Measurements from ENCODE around the gene TTLL6. TPM values are rescaled to one million over a fixed set of nuclear protein-coding genes. Genes with fewer than 3 reads are reported as not detected.
"Not testable (repeated sequence)": the region's sequence is repeated elsewhere in the genome, so short reads cannot be mapped to it uniquely, and the experiment has no call there.

The TTLL6 gene
- total RNA-seq, 8 experiments from 2014 or later, result 0.36 to 3.9 (median 1.1) TPM; not detected in 2

DNA sequence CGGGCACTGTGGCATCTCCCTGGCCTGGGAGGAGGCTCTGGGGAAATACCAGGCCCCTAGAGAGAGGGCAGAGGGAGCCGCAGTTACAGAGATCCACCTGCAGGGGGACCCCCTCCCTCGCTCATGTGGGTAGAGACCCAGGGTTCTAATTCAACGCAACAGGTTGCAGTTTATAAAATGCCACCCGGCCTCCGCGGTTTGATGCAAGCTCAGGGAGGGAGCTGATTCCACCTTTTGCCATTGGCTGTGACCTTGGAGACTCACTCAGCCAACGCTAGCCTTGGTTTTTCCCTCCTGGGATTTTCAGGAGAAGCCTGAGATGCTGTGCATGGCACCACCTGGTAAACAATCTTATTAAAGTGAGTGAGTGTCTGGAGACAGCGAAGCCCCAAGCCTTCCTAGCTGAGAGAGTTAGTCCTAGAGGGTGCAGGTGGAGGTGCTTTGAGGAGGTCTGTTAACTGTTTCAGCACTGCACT, 12.1 kb downstream of the TTLL6 start:
- no peak overlapping the region for H3K4me3 ChIP-seq
- in situ Hi-C loops (cut with MboI; ENCODE audit: low pct_unique_long_range_greater_than_20kb in 2 of 9, low sequenced_read_pairs in 9 of 9, unreplicated experiment in 9 of 9), result loop anchor here in 2 of 9 experiments (10.0 to 25.0 kb wide), 2 partner anchors 80 to 232 kb away; no protein-coding TSS in a partner anchor

DNA sequence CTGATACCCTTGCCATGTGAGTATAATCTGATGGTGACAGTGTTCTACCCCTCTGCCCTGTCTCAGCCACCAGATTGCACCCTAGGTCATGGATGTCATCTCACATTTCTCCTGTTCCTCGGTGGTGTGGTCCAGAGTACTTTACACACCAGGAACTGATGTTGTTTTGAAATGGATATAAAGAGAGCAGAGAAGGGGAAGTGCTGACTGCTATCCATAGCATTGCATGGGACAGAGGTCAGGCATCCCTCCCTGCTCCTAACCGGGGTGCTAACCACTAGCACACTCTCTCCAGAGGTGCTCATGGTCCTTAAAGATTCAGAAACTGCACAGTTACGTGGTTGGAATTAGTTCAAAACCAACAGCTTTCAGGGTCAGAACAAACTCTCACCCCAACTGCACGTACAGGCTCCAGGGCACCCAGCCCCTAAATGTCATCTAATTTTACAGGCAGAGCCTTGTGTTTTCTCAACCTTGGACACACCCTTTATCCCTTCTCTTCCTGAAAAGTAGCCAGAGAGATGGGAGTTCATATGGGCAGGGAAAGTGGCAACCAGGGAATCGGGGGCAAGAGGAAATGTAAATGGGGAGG, 16.3 kb downstream of the TTLL6 start:
- in situ Hi-C loops (cut with MboI; ENCODE audit: low pct_unique_long_range_greater_than_20kb in 2 of 9, low sequenced_read_pairs in 9 of 9, unreplicated experiment in 9 of 9), result loop anchor here in 2 of 9 experiments (10.0 to 25.0 kb wide), 2 partner anchors 84 to 237 kb away; no protein-coding TSS in a partner anchor

More for the DNA sequence above, 12.1 kb downstream of the TTLL6 start:
- Histone ChIP-seq H3K27ac (no peak overlapping the region), H3K4me1 (replicated peaks in 1 of 2) (peaks cover 0 to 3% of the 10 kb centered on the region in 2 donors)
- 0 to 40% (median 11%) methylated on average over 1 to 5 of the region's 9 CpGs; no CpG with 5 or more reads in 2 of the 10 experiments for WGBS, 10 experiments
- peak; percentile 91 to 99 (median 95) for ATAC-seq (replicated peaks in 6 of 8)

DNA sequence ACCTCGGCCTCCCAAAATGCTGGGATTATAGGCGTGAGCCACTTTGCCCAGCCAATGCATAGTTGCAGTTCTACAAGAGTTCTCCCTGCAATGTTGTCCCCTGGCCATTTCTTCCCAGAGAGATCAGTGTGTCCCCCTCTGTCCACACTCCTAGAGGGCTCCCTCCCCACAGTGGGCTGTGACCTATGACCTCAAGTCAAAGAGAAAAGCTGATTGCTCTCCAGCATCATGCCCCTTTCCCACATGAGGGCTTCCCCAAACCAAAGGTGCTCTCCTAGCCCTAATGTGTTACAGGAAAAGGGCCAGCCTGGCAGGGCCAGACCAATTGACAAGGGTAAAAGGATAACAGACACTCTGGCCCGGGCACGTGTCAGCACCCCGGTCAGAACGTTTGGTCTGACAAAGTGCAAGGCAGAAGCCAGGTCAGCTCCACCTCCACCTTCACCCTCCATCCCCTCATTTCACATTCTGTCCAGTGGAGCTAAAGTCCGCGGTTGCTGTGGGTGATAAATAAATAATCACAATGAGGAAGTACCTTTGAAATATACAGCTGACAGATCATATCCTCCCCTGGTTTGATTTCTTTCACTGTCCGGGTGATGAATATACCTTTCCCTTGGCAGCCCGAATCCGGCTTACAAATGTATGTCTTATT, 17.8 kb downstream of the TTLL6 start:
- in situ Hi-C loops (cut with MboI; ENCODE audit: low pct_unique_long_range_greater_than_20kb in 2 of 9, low sequenced_read_pairs in 9 of 9, unreplicated experiment in 9 of 9), result loop anchor here in 1 of 9 experiments (10.0 kb wide), 1 partner anchor 74 kb away; the partner anchor contains the start of genes HOXB13, PRAC1 and PRAC2
- peak in 4 of 8 experiments; percentile 16 to 56 (median 29) for ATAC-seq (replicated peaks in 6 of 8)
- Histone ChIP-seq H3K4me3 (no peak overlapping the region), H3K4me1 (replicated peaks in 1 of 2) (peaks cover 9 to 17% of the 10 kb centered on the region in 2 donors), H3K27ac (no peak overlapping the region)
- WGBS, 10 experiments, result 60 to 90% (median 78%) methylated on average over 1 to 5 of the region's 11 CpGs; no CpG with 5 or more reads in 2 of the 10 experiments

More for the DNA sequence above, 16.3 kb downstream of the TTLL6 start:
- Histone ChIP-seq H3K27ac (no peak overlapping the region), H3K4me3 (no peak overlapping the region), H3K4me1 (replicated peaks in 1 of 2) (peaks cover 5 to 15% of the 10 kb centered on the region in 2 donors)
- no peak for ATAC-seq (replicated peaks in 6 of 8)
- 0 to 100% (median 55%) methylated on average over 1 to 4 of the region's 5 CpGs; no CpG with 5 or more reads in 2 of the 10 experiments for WGBS, 10 experiments

GRCh38 chr17:48796163-48796522, 20.9 kb downstream of the TTLL6 start:
- ATAC-seq (replicated peaks in 6 of 8); H3K4me3 ChIP-seq; H3K27ac ChIP-seq: not testable (repeated sequence)
- 0 to 100% (median 50%) methylated on average over 1 to 3 of the region's 6 CpGs; no CpG with 5 or more reads in 3 of the 10 experiments for WGBS, 10 experiments
- H3K4me1 ChIP-seq (replicated peaks in 1 of 2), result peaks cover 9 to 17% of the 10 kb centered on the region in 2 donors
- in situ Hi-C loops (cut with MboI; ENCODE audit: low pct_unique_long_range_greater_than_20kb in 2 of 9, low sequenced_read_pairs in 9 of 9, unreplicated experiment in 9 of 9), result loop anchor here in 1 of 9 experiments (10.0 kb wide), 1 partner anchor 71 kb away; the partner anchor contains the start of genes HOXB13, PRAC1 and PRAC2

DNA sequence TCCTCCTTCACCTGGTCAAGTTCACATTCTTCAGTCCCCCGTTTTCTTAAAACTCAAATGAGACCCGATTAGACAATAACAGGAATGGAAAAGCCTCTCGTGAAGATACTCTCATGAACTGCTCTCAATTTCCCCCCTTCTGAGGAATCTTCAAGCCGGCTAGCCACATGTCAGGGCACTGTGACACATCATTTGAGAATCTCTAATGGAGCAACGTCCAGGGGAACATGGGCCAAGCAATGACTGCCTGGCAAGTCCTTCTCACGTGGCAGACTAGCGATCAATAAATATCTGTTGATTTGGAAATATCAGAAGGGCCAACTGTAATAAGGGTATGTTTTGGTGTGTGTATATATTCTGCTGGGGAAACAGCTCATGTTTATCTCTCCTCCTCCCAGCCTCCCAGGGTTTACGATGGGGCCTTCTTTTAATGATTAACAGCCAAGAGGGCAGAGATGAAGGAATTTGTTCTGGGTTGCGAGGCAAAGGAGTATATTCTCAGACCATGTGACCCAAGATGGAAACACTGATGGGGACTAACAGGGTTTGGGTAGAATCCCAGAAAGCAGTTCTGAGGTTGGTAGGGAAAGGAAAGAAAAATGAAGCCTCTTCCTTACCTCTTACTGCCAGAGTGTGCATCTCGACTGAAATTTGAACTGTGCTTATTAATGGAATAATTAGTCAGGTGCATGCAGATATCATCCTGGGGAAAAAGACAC, 21.4 kb downstream of the TTLL6 start:
- Histone ChIP-seq H3K4me3 (no peak overlapping the region), H3K27ac (no peak overlapping the region), H3K4me1 (replicated peaks in 1 of 2) (peaks cover 9 to 19% of the 10 kb centered on the region in 2 donors)
- ATAC-seq (replicated peaks in 6 of 8), result peak in 3 of 8 experiments; percentile 13 to 64 (median 20)
- in situ Hi-C loops (cut with MboI; ENCODE audit: low pct_unique_long_range_greater_than_20kb in 2 of 9, low sequenced_read_pairs in 9 of 9, unreplicated experiment in 9 of 9), result loop anchor here in 1 of 9 experiments (10.0 kb wide), 1 partner anchor 71 kb away; the partner anchor contains the start of genes HOXB13, PRAC1 and PRAC2
- WGBS, 10 experiments, result 0 to 55% (median 30%) methylated on average over 1 to 8 of the region's 10 CpGs

- in situ Hi-C loops (cut with MboI; ENCODE audit: low pct_unique_long_range_greater_than_20kb in 2 of 9, low sequenced_read_pairs in 9 of 9, unreplicated experiment in 9 of 9), result loop anchor here in 1 of 9 experiments (10.0 kb wide), 1 partner anchor 67 kb away; the partner anchor contains the start of genes HOXB13, PRAC1 and PRAC2
- H3K4me1 ChIP-seq (replicated peaks in 1 of 2), result peaks cover 6 to 10% of the 10 kb centered on the region in 2 donors
- H3K27ac ChIP-seq, result no peak overlapping the region
- peak in 1 of 8 experiments; percentile 20 for ATAC-seq (replicated peaks in 6 of 8)
- H3K4me3 ChIP-seq, result no peak overlapping the region
- 28 to 83% (median 45%) methylated on average over 1 to 3 of the region's 3 CpGs; no CpG with 5 or more reads in 4 of the 10 experiments for WGBS, 10 experiments
Measured at GRCh38 chr17:48792033-48792798, 24.8 kb downstream of the TTLL6 start.

DNA sequence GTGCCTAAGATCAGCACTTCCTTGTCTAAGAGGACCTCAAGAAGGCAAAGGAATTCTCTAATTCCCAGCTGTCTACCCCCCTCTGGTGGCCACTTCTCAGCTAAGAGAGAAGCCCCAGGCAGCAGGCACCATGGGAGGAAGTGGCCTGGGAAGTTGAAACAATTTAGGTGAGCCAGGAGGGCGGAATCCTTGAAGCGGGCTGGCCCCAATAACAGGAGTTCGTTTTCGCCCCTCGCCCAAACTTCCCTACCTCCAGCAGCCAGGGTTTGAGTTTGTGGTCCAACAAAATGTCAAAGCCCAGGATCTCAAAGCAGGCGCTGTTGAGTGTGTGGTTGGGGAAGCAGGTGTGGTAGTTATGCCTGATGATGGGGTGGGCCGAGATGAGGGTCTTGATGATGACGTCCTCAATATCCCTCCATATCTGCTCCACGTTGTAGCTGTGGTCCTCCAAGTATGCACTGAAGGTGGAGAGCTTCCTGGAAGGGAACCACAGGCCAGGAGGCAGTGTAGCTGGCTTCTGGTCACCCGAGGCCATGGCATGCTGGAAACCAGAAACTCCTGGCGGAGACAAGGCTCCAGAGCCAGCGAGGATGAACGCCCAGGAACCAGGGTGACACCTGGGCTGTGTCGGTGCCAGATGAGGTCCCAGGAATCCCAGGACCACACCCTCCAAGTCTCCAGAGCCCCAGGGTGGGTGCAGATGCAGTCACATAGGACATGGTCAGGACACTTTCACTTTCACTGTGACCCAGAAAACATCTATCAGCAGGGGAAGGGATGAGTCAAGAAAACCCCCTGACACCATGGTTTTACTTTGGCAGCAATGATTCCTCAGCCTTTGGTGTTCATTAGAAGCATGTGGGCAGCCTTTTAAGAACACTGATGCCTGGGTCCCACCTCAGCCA, 25.6 kb downstream of the TTLL6 start:
- 20 to 100% (median 68%) methylated on average over 1 to 6 of the region's 14 CpGs; no CpG with 5 or more reads in 6 of the 10 experiments for WGBS, 10 experiments
- peak; percentile 66 to 98 (median 82) for ATAC-seq (replicated peaks in 6 of 8)
- Histone ChIP-seq H3K4me3 (no peak overlapping the region), H3K4me1 (replicated peaks in 1 of 2) (peaks cover 6 to 10% of the 10 kb centered on the region in 2 donors), H3K27ac (no peak overlapping the region)
- in situ Hi-C loops (cut with MboI; ENCODE audit: low pct_unique_long_range_greater_than_20kb in 2 of 9, low sequenced_read_pairs in 9 of 9, unreplicated experiment in 9 of 9), result loop anchor here in 1 of 9 experiments (10.0 kb wide), 1 partner anchor 67 kb away; the partner anchor contains the start of genes HOXB13, PRAC1 and PRAC2

- in situ Hi-C loops (cut with MboI; ENCODE audit: low pct_unique_long_range_greater_than_20kb in 2 of 9, low sequenced_read_pairs in 9 of 9, unreplicated experiment in 9 of 9), result loop anchor here in 1 of 9 experiments (10.0 kb wide), 1 partner anchor 66 kb away; the partner anchor contains the start of genes HOXB13, PRAC1 and PRAC2
- ATAC-seq (replicated peaks in 6 of 8), result peak in 5 of 8 experiments; percentile 8 to 71 (median 11)
Measured at GRCh38 chr17:48790607-48791127, 26.4 kb downstream of the TTLL6 start.

DNA sequence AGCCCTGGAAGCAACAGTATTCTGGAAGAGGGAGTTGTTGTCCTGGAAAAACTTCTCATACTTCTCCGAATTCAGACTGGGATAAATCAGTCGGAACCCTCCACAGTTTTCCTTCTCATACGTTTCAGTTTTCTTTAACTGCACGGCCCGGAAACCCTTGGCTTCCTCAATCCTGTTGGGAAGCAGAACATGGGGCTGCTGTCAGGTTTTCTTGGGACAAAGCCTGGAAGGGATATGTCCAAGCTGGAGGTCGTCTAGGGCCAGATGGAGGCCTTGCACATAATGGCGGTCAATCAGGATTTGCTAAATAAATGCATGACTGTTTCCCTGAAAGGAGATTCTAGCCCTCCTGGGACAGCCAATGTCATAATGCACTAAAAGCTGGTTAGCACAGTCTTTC, 29.2 kb downstream of the TTLL6 start:
- H3K4me1 ChIP-seq (replicated peaks in 1 of 2), result peaks cover 0 to 2% of the 10 kb centered on the region in 2 donors
- in situ Hi-C loops (cut with MboI; ENCODE audit: low pct_unique_long_range_greater_than_20kb in 2 of 9, low sequenced_read_pairs in 9 of 9, unreplicated experiment in 9 of 9), result loop anchor here in 1 of 9 experiments (10.0 kb wide), 1 partner anchor 113 kb away; no protein-coding TSS in a partner anchor
- H3K27ac ChIP-seq, result no peak overlapping the region
- WGBS, 10 experiments, result 10 to 84% (median 55%) methylated on average over 2 to 6 of the region's 7 CpGs; no CpG with 5 or more reads in 2 of the 10 experiments
- no peak overlapping the region for H3K4me3 ChIP-seq
- ATAC-seq (replicated peaks in 6 of 8), result no peak

More at GRCh38 chr17:48790607-48791127, 26.4 kb downstream of the TTLL6 start:
- H3K4me3 ChIP-seq, result no peak overlapping the region
- peaks cover 4 to 6% of the 10 kb centered on the region in 2 donors for H3K4me1 ChIP-seq (replicated peaks in 1 of 2)
- WGBS, 10 experiments, result 0 to 100% (median 20%) methylated on average over 1 to 4 of the region's 9 CpGs; no CpG with 5 or more reads in 2 of the 10 experiments
- H3K27ac ChIP-seq, result no peak overlapping the region

DNA sequence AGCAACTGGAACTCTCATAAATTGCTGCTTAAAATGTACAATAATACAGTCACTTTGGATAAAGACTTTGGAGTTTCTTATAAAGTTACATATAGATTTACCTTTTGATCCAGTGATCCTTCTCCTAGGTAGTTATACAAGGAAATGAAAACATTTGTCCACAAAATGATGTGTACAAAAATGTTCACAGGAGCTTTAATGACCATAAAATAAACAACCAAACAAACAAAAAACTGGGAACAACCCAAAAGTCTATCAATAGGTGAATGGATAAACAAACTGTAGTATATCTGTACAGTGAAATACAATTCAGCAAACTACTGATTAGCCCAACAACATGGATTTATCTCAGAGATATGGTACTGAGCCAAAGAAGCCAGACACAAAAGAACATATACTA, 37.6 kb downstream of the TTLL6 start:
- ATAC-seq (replicated peaks in 6 of 8), result no peak
- H3K4me3 ChIP-seq, result no peak overlapping the region
- no peak overlapping the region for H3K27ac ChIP-seq
- in situ Hi-C loops (cut with MboI; ENCODE audit: low pct_unique_long_range_greater_than_20kb in 2 of 9, low sequenced_read_pairs in 9 of 9, unreplicated experiment in 9 of 9), result no loop called here
- no peaks in the 10 kb centered on the region for H3K4me1 ChIP-seq (replicated peaks in 1 of 2)

DNA sequence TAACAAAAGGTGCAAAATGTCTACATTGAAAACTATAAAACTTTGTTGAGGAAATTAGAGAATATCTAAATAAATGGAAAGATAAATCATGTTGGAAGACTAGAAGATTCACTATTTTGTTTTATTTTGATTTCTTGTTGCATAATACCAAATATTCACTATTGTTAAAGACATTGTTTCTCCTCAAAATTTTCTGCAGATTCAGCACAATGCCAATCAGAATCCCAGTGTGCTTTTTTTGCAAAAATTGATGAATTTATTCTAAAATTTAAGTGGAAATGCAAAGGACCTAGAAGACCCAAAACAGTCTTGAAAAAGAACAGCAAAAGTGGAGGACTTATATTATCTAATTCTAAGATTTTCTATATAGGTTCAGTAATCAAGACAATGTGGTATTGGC, 40.4 kb downstream of the TTLL6 start:
- Histone ChIP-seq H3K4me1 (replicated peaks in 1 of 2) (no peaks in the 10 kb centered on the region), H3K27ac (no peak overlapping the region), H3K4me3 (no peak overlapping the region)
- in situ Hi-C loops (cut with MboI; ENCODE audit: low pct_unique_long_range_greater_than_20kb in 2 of 9, low sequenced_read_pairs in 9 of 9, unreplicated experiment in 9 of 9), result no loop called here
- no peak for ATAC-seq (replicated peaks in 6 of 8)

Data from motor neuron (in vitro differentiated cells).